NCI-H460 (cell line): ENCODE results near the gene SH3GL1. TPM values are rescaled to one million over a fixed set of nuclear protein-coding genes. Genes with fewer than 3 reads are reported as not detected.

ENCODE experiments used
- DNase-seq: peaks from one replicate; pipeline ENCODE4 v3.0.0-alpha.2; 2016; ENCODE audit warnings: low read depth; ENCODE audit errors: extremely low read depth
- polyA plus RNA-seq: library from polyadenylated mRNA; depleted of rRNA; stranded (reverse); fragments of >200 nt; gene quantifications from 2 replicates; pipeline ENCODE4 v1.2.3, GENCODE V29; 2014; cell fraction: nucleus; rRNA removed
- total RNA-seq: library from RNA; depleted of rRNA; stranded (reverse); fragments of >200 nt; shearing (Covaris generic); gene quantifications from 2 replicates; pipeline ENCODE4 v1.2.3, GENCODE V29; 2014; rRNA removed

SH3GL1 gene
- 31.1 and 36.6 TPM in 2 replicates for total RNA-seq
- 38.7 and 42.6 TPM in 2 replicates for polyA plus RNA-seq

- peak; percentile 78 for DNase-seq
Measured at GRCh38 chr19:4400135-4400936, at the start of gene SH3GL1. Gene SH3GL1 (minus strand): TSS chr19:4400547. CDS start chr19:4400368, 179 bp downstream.

- DNase-seq: no peak
Measured at GRCh38 chr19:4449639-4450028, 49.3 kb upstream of the SH3GL1 start.

- no peak for DNase-seq
Measured at GRCh38 chr19:4449022-4449638, 48.8 kb upstream of the SH3GL1 start.

GRCh38 chr19:4448147-4448985 lies 48.0 kb upstream of the SH3GL1 start:
- no peak for DNase-seq

- no peak for DNase-seq
Measured at GRCh38 chr19:4447327-4448146, 47.2 kb upstream of the SH3GL1 start.

GRCh38 chr19:4446704-4447200 lies 46.4 kb upstream of the SH3GL1 start:
- DNase-seq: no peak

GRCh38 chr19:4445963-4446703 lies 45.8 kb upstream of the SH3GL1 start:
- no peak for DNase-seq

- no peak for DNase-seq
Measured at GRCh38 chr19:4444765-4445741, 44.7 kb upstream of the SH3GL1 start.

GRCh38 chr19:4443966-4444764 lies 43.8 kb upstream of the SH3GL1 start:
- no peak for DNase-seq

GRCh38 chr19:4443188-4443587 lies 42.8 kb upstream of the SH3GL1 start:
- DNase-seq: no peak

- DNase-seq: no peak
Measured at GRCh38 chr19:4442819-4443146, 42.4 kb upstream of the SH3GL1 start.

- no peak for DNase-seq
Measured at GRCh38 chr19:4441994-4442818, 41.9 kb upstream of the SH3GL1 start.

- DNase-seq: no peak
Measured at GRCh38 chr19:4439243-4439642, 38.9 kb upstream of the SH3GL1 start.

- DNase-seq: no peak
Measured at GRCh38 chr19:4437103-4437502, 36.8 kb upstream of the SH3GL1 start.

- no peak for DNase-seq
Measured at GRCh38 chr19:4436231-4436630, 35.9 kb upstream of the SH3GL1 start.

GRCh38 chr19:4434391-4434790 lies 34.0 kb upstream of the SH3GL1 start:
- no peak for DNase-seq
